Activated CD8-positive, alpha-beta memory T cell treated with anti-CD3 and anti-CD28 coated beads for 48 hours (primary cell): Measurements from ENCODE around the gene FAM168A.

Experiments
- DNase-seq, 3 experiments: peaks; one replicate each; pipeline ENCODE4 v3.0.0-alpha.2; 2020; ENCODE audit warnings: low read depth in 2 of 3, low spot score in 2 of 3

The FAM168A gene

DNA sequence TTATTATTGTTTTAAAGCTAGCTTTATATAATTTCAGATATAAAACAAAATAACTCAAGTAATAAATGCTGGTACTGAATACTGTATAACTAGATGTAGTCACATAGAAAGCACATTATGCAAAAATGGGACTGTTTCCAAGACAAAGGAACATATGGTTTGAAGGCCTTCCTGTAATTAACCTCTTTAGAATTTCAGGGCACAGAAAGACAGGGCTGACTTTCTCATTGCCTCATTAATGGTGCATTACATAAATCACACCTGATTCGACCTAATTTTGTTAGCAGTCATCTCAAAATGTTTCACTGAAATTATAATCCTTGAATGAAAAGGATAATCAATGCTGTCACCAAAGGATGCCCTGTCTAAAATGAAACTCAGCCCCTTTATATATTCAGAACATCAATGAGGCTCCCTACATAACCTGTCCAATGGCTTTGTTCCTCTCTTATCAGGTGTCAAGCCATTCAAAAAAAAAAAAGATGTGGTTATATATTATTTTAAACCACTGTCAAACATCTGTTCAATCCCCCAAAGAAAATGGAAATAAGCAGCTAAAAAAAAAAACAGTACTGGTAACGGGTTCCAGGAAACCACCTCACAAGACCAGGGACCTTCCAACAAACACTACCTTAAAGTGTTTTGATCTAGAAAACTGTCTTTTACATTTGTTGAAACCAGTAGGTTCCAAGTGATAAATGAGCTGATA lies 77.4 kb downstream of the FAM168A start:
- no peak for DNase-seq

DNA sequence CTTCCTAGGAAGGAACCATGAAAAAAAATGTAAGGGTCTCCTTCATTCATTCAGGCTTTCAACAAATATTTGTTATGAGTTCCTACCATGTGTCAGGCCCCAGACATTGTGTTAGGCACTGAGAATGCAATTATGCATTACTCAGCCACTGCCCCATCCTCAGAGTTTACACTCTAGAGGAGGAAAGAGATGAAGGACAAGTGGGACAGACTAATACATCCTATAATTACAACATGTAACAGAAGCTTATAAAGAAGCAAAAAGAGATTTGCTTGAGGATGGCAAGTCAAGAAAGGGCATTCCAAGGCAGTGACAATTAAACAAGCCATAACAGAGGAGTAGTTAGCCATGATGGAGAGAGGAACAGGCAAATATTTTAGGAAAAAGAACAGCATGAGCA lies 78.6 kb downstream of the FAM168A start:
- DNase-seq: no peak

GRCh38 chr11:73518195-73518594 lies 79.7 kb downstream of the FAM168A start:
- no peak for DNase-seq

DNA sequence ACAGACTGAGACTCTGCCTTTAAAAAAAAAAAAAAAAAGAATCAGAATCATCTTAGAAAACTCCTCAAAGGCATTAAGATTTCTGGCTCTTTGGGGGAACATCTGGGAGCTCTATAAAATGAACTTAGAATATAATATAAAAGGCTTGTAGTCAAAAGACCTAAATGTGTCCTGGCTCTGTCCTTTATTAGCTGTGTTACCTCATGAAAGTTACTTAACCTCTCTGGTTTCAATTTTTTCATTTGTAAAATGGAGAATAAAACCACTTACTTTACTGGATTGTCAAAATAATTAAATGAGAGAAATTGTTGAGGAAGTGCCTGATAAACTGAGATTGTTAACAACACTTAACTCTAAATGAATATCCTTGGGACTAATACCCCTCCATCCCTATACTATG lies 81.8 kb downstream of the FAM168A start:
- DNase-seq: no peak

DNA sequence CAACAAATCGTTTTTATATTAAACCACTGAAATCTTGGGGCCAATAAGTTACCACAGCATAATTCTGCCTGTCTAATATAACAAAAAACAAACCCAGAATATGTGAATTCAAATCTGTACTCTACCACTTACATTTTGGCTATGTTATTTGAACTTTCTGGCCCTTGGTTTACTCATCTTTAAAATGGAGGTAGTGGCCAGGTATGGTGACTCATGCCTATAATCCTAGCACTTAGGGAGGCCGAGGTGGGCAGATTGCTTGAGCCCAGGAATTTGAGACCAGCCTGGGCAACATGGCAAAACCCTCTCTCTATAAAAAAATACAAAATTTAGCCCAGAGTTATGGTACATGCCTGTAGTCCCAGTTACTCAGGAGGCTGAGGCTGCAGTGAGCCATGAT lies 84.2 kb downstream of the FAM168A start:
- no peak for DNase-seq

DNA sequence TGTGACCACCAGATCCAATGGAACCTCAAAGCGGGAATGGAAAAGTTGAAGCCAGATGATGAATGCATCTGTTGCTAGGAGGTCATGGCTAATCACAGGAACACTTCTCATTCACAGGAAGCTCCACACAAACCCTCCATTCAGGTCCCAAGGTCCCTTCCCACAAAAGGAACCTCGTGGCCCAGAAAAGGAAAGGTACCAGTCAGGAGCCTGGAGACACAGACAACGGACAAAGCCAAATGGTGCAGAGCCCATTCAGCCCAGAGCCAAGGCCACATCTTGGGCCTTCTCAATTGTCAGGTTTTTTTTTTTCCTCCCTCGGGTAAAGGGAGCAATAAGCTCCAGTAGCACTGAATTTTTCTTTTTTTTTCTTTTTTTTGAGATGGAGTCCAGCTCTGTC lies 87.0 kb downstream of the FAM168A start:
- no peak for DNase-seq

- DNase-seq: no peak
Measured at GRCh38 chr11:73510106-73510505, 87.8 kb downstream of the FAM168A start.

DNA sequence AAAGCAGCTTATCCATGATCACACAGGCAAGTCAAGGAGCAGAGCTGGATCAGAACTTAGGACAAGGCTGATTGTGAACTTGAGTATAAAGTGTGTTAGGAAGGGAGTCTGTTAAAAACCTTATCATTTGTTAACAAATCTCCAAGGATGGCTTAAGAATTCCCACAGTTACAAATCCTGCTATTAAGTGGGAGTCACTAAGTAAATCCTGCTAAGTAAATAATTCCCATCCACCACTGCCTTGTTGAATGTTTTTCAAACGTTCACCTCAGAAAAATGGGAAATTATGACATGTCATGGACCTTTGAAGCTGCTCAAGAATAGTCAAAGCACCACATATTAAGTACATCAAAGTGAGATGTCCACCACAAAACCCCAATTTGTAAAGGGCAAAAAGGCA lies 88.7 kb downstream of the FAM168A start:
- DNase-seq: no peak

- no peak for DNase-seq
Measured at GRCh38 chr11:73508243-73509176, 89.4 kb downstream of the FAM168A start.

GRCh38 chr11:73507086-73507485 lies 90.8 kb downstream of the FAM168A start:
- DNase-seq: no peak

DNA sequence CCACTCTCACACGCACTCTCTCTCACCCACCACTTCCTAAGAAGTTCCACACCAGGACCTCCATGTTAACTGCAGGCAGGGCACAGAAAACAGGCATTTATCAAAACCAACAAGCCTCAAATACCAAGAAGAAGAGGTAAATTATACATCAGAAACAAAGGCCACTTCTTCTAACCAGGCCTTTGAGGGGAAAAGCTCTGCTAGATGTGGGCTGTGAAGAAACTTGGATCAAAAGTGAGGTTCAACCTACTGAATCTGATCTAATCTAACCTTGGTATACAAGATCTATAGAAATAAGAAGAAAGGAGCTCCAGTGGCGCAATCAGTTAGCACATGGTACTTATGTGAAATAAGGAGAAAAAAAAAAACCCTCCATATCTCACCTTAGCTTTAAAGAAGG lies 91.9 kb downstream of the FAM168A start:
- DNase-seq: no peak

DNA sequence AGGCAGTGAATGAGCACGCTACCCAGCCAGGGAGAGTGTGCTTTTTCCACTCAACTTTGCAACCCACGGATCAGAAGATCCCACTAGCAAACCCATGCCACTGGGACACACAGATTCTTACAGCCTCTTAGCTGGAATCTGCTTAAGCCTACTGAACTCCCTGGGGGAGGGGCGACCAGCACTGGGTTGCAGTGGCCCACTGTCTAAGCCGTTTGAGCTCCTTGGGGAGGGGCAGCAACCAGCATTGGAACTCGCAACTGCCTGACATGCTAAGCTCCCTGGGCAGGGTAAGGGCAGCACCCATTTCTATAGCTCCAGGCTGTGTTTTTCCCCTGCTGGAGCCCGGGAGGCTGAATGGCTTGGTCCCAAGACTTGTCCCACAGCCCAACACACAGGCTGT lies 99.6 kb downstream of the FAM168A start:
- no peak for DNase-seq

GRCh38 chr11:73496134-73496533 lies 101.8 kb downstream of the FAM168A start:
- DNase-seq: no peak

DNA sequence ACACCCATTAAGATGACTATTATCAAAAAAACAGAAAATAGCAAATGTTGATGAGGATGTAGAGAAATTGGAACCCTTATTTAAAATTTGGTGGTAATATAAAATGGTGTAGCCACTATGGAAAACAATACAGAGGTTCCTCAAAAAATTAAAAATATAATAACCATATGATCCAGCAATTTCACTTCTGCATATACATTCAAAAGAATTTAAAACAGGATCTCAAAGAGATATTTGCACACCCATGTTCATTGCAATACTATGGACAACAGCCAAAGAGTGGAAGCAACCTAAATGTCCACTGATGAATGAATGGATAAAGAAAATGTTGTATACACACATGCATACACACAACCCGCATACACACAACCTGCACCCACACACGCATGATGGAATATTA lies 102.2 kb downstream of the FAM168A start:
- DNase-seq: no peak

GRCh38 chr11:73493956-73494598 lies 103.8 kb downstream of the FAM168A start:
- DNase-seq: no peak

- no peak for DNase-seq
Measured at GRCh38 chr11:73481626-73482025, 116.3 kb downstream of the FAM168A start.

DNA sequence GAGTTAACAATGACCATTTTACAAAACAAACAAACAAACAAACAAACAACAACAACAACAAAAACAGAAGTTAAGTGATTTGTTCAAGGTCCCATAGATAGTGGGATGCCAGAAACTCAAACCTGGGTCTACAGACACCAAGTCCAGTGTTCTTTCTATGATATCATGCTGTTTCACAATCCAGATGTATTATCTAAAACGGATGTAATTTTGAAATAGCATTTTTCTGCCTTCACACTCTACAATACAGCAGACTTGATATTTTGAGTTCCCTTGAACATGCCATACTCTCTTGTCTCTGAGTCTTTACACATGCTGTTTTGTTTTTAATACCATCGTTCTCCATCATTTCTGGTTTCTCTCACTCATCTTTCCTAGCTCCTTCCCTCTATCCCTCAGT lies 117.2 kb downstream of the FAM168A start:
- no peak for DNase-seq

GRCh38 chr11:73478737-73479347 lies 119.1 kb downstream of the FAM168A start:
- no peak for DNase-seq

GRCh38 chr11:73477518-73477917 lies 120.4 kb downstream of the FAM168A start:
- DNase-seq: no peak

DNA sequence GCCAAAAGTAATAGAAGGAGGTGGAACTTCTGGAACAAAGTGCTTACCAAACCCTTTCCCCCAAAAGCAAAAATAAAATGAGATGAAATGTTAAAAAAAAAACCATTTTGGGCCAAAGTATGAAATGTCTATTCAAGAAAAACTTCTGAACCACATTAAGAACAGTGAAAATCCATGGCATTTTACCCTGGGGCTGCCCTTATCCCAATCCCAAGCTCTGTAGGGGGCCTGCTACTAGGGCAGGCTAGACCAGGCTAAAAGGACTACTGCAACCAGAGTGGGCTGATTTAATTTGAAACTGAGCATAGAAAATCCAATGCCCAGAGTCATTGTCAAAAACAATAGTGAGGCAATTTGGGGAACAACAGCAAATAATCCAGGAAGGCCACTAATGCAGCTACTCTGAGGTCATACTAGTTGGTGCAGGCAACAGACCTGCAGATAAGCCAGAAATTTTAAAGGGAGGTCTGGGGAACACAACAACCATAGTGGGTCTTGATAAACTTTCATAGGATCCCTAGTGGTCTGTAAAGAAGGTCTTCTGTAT lies 122.3 kb downstream of the FAM168A start:
- DNase-seq: no peak

- no peak for DNase-seq
Measured at GRCh38 chr11:73473252-73473651, 124.7 kb downstream of the FAM168A start.
